ENCODE results near the gene PHACTR4. TPM values are rescaled to one million over a fixed set of nuclear protein-coding genes. Genes with fewer than 3 reads are reported as not detected.

PHACTR4 gene
- total and polyA plus RNA-seq, 2 of the 13 experiments (the other 11 are each of a cell fraction or from before 2014, with no cell fraction given), result 13.9 to 17.1 TPM

- TF ChIP-seq ZBTB2 (CRISPR knock-in tag; IDR thresholded peaks at IDR 0.05; ENCODE audit: low read depth) (no peak), ASH2L (IDR thresholded peaks at IDR 0.05; ENCODE audit: insufficient read length, low read depth, low read length) (no peak), ZNF281 (CRISPR knock-in tag; IDR thresholded peaks at IDR 0.05; ENCODE audit: borderline replicate concordance) (0 out of 2 replicates have a peak, but pooled peaks have one; percentile 21), SNAPC2 (CRISPR knock-in tag; IDR thresholded peaks at IDR 0.05) (no peak), ZFX (CRISPR knock-in tag; IDR thresholded peaks at IDR 0.05; ENCODE audit: low read depth) (peak; percentile 82; the same call in 1 of the 2 replicates), XRCC5 (optimal IDR thresholded peaks at IDR 0.05; ENCODE audit: low read length) (peak; percentile 85), CC2D1A (CRISPR knock-in tag; IDR thresholded peaks at IDR 0.05) (no peak), ZBTB8A (CRISPR knock-in tag; IDR thresholded peaks at IDR 0.05; ENCODE audit: borderline replicate concordance, low read depth) (no peak), AGO1 (IDR thresholded peaks at IDR 0.05; ENCODE audit: low read depth, low read length, poor library complexity, severe bottlenecking) (peak; percentile 93), TBL1XR1 (IDR thresholded peaks at IDR 0.05; ENCODE audit: borderline replicate concordance, low read length, partially characterized antibody) (no peak), TOE1 (CRISPR knock-in tag; IDR thresholded peaks at IDR 0.05) (peak; percentile 71; the same call in 1 of the 2 replicates), HCFC1 (IDR thresholded peaks at IDR 0.05; ENCODE audit: low read depth, low read length) (no peak), HOXA9 (CRISPR knock-in tag; IDR thresholded peaks at IDR 0.05; ENCODE audit: borderline replicate concordance) (no peak), ZNF20 (CRISPR knock-in tag; IDR thresholded peaks at IDR 0.05) (no peak), ZNF878 (CRISPR knock-in tag; IDR thresholded peaks at IDR 0.05) (peak; percentile 70; the same call in 1 of the 2 replicates), ZNF414 (CRISPR knock-in tag; IDR thresholded peaks at IDR 0.05) (0 out of 2 replicates have a peak, but pooled peaks have one; percentile 23), ZNF558 (CRISPR knock-in tag; IDR thresholded peaks at IDR 0.05; ENCODE audit: borderline replicate concordance) (no peak; the same call in 1 of the 2 replicates), ZNF790 (CRISPR knock-in tag; IDR thresholded peaks at IDR 0.05; ENCODE audit: borderline replicate concordance) (peak; percentile 62; the same call in 1 of the 2 replicates), ZNF30 (CRISPR knock-in tag; IDR thresholded peaks at IDR 0.05) (no peak), MED13 (CRISPR knock-in tag; IDR thresholded peaks at IDR 0.05) (0 out of 2 replicates have a peak, but pooled peaks have one; percentile 20), ZBTB26 (CRISPR knock-in tag; IDR thresholded peaks at IDR 0.05; ENCODE audit: borderline replicate concordance) (no peak), MZF1 (CRISPR knock-in tag; IDR thresholded peaks at IDR 0.05; ENCODE audit: borderline replicate concordance) (no peak), TSC22D2 (CRISPR knock-in tag; IDR thresholded peaks at IDR 0.05; ENCODE audit: borderline replicate concordance) (0 out of 2 replicates have a peak, but pooled peaks have one; percentile 59)
Observed at GRCh38 chr1:28518000-28518744, 148.6 kb downstream of the PHACTR4 start (continued).
